Measurements from ENCODE around the gene SCN2B.

The SCN2B gene

GRCh38 chr11:118128721-118129470, 47.5 kb downstream of the SCN2B start:
- no peak for DNase-seq

GRCh38 chr11:118128310-118128709, 48.1 kb downstream of the SCN2B start:
- DNase-seq, result no peak

GRCh38 chr11:118126082-118126838, 50.2 kb downstream of the SCN2B start:
- DNase-seq, result no peak

GRCh38 chr11:118124929-118125535, 51.4 kb downstream of the SCN2B start:
- no peak for DNase-seq

GRCh38 chr11:118120793-118121192, 55.6 kb downstream of the SCN2B start:
- DNase-seq, result no peak

GRCh38 chr11:118117790-118118601, 58.4 kb downstream of the SCN2B start:
- DNase-seq, result no peak

GRCh38 chr11:118115048-118115447, 61.4 kb downstream of the SCN2B start:
- no peak for DNase-seq

GRCh38 chr11:118114266-118114665, 62.2 kb downstream of the SCN2B start:
- DNase-seq, result no peak

- no peak for DNase-seq
Observed at GRCh38 chr11:118112711-118113430, 63.6 kb downstream of the SCN2B start.

Data from NCI-H2171 treated with DMSO at 0.1 percent for 48 hours (cell line).